IPS-15b (cell line): Measurements from ENCODE around the gene DIDO1.
A peak's percentile ranks its signal among the peaks of the same experiment; 100 is the strongest.

Experiments used
- H3K27me3 ChIP-seq: one replicate; pipeline ENCODE4 v1.6.1; 2013; ENCODE audit warnings: low read length; ENCODE audit not compliant: control insufficient read depth, insufficient read depth
- H3K36me3 ChIP-seq: one replicate; pipeline ENCODE4 v1.6.1; 2013; ENCODE audit warnings: low read length; ENCODE audit not compliant: control insufficient read depth, insufficient read depth
- H3K4me1 ChIP-seq: one replicate; pipeline ENCODE4 v1.6.1; 2013; ENCODE audit warnings: mild to moderate bottlenecking, low read length; ENCODE audit not compliant: control insufficient read depth, insufficient read depth
- H3K4me3 ChIP-seq: one replicate; pipeline ENCODE4 v1.5.1; 2013; ENCODE audit warnings: low read depth, low read length
- H3K9ac ChIP-seq: one replicate; pipeline ENCODE4 v1.6.1; 2013; ENCODE audit warnings: low read depth, mild to moderate bottlenecking, low read length
- H3K9me3 ChIP-seq: one replicate; pipeline ENCODE4 v1.6.1; 2013; ENCODE audit warnings: mild to moderate bottlenecking, low read length; ENCODE audit not compliant: control insufficient read depth, insufficient read depth

Gene DIDO1

DNA sequence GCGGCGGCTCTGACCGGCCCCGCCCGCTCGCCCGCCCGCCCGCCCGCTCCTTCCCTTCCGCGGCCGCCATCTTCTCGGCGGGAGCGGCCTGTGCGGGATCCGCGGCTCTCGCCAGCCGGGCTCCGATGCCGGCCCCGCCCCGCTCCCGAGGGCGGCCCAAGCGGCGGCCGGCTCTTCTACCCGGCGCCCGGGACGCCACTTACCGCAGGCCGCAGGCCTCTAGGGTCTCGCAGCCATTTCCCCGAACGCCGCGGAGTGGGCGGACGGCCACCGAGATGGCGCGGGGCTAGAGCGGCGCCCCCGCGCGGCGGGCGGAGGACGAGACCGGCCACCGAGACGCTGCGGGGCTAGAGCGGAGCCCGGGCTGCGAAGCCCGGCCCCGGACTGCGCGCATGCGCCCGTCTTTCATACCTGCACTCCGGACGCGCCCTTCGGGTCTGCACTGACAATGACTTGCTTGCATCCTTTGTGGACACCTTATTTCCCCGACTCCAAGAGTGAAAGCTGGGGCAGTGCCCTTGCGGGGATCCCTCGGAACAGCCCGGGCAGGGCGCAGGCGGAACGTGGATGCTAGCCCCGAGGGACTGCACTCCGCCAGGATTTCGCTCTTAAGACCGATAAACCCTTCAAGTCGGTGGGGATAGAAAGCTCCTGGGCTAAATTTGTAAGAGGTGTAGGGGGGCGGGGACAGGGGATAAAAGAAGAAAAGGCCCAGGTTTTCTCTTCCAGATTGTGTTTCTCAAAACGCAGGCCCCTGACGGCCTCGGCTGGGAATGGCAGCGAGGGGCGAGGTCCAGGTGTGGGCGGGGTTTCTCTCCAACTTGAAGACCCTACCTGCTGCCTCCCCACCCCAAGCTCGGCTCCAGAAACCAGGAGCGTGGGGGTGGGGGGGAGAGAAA lies at the start of gene DIDO1:
DIDO1 (minus strand) TSS at position 277 of the 899 bp plus-strand sequence.
- Histone ChIP-seq H3K9ac (peak within 1 kb of the TSS; percentile 92), H3K4me3 (peak within 1 kb of the TSS; percentile 88), H3K9me3 (no peaks in the 10 kb centered on the region), H3K27me3 (no peaks in the 10 kb centered on the region), H3K36me3 (no peaks in the 10 kb centered on the region), H3K4me1 (peaks cover 28% of the 10 kb centered on the region)

DNA sequence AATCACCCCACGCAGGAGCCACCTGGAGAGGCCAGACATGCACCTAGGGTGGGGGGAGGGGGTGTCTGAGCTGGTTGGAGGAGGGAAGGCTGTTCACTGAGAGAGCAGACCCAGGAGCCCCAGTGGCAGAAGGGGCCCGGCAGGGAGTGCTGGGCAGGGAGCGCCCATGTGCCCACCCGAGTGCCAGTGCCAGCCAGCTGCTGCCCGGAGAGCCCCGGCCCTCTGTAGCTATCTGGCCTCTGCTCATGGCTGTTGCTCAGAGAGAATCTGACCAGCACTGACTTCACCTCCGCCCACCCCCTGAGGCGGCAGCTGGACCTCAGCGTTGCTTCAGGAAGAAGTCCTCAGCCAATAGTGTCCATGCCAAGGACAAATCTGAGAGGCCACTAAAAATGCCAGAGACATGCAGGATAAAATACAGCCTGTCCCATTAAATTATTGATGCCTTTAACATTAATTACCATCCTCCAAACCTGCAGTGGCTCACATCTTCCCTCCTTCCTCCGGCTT lies 49.0 kb upstream of the DIDO1 start:
- no peaks in the 10 kb centered on the region for H3K9me3 ChIP-seq
- H3K27me3 ChIP-seq: peaks cover 11% of the 10 kb centered on the region
- no peak overlapping the region for H3K9ac ChIP-seq
- H3K4me3 ChIP-seq: no peak overlapping the region
- no peaks in the 10 kb centered on the region for H3K36me3 ChIP-seq
- peaks cover 2% of the 10 kb centered on the region for H3K4me1 ChIP-seq

DNA sequence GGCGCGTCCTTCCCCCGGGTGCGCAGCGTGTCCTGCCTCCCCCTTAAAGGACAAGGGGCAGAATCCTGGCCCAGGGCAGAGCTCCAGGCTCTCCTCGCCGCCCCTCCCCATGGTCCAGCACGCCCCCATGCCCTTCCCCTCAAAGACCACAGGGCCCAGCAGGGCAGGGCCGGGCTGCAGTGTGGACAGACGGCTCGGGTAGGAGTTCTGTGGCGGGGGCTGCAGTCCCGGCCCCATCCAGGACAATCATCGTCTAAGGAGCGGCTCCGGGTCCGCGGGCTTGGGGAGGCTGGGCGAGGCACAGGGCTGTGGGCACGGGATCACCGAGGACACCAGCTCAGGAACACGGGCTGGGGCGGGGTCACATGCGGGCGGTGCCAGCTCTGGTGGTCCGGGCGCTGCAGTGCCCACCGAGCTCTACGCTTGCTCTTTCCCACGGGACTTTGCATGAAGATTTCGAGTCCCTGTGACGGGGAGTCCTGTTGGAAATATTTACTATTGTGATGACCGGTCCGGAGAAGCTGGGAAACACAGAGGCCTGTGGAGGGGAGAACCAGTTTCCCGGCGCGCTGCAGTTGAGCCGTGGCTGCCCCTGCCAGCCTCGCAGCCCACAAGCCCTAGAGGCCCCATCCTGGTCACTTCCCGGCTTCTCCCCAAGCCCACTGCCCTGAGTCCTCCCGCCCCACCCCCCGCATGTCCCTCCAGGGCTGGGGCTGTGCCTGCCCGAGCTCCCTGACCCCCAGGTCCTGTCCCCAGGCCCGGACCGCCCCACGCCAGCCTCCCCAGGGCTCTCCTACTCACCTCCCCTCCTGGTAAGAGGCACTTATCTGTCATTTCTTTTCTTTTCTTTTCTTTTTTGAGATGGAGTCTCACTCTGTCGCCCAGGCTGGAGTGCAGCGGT lies 46.8 kb upstream of the DIDO1 start:
- Histone ChIP-seq H3K4me3 (peak overlapping the region; percentile 52), H3K27me3 (peaks cover 11% of the 10 kb centered on the region), H3K4me1 (peaks cover 2% of the 10 kb centered on the region), H3K36me3 (peaks cover under 1% of the 10 kb centered on the region), H3K9ac (no peak overlapping the region), H3K9me3 (no peaks in the 10 kb centered on the region)

DNA sequence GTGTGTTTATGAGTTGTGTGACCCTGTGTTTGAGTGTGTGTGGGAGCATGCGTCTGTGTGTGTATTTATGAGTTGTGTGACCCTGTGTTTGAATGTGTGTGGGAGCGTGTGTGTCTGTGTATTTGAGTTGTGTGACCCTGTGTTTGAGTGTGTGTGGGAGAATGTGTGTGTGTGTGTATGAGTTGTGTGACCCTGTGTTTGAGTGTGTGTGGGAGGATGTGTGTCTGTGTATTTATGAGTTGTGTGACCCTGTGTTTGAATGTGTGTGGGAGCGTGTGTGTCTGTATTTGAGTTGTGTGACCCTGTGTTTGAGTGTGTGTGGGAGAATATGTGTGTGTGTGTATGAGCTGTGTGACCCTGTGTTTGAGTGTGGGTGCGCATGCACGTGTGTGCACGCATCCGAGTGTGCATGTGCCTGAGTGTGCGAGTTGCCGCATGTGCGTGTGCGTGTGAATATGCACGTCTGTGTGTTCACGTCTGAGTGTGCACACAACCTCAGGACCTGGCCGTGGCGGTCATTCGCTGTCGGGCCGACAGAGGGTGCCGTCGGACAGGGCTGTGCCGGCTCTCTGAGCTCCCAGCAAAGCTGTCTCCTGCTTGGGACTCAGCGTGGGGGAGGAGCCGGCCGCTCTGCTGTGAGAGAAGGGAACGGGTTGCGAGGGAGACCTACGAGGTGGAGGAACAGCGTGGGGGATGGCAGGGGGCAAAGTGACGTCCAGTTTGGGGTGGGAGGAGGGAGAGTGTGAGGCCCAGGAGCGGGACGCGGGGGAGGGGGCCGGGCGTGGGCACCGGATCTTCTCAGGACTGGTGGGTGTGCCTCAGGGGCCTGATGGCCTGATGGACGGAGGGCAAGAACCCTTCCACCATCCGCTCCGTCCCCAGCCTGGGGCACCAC lies 45.9 kb upstream of the DIDO1 start:
- Histone ChIP-seq H3K4me1 (peaks cover 2% of the 10 kb centered on the region), H3K4me3 (peak overlapping the region; percentile 52), H3K36me3 (peaks cover 5% of the 10 kb centered on the region), H3K27me3 (peaks cover 11% of the 10 kb centered on the region), H3K9me3 (no peaks in the 10 kb centered on the region), H3K9ac (no peak overlapping the region)

DNA sequence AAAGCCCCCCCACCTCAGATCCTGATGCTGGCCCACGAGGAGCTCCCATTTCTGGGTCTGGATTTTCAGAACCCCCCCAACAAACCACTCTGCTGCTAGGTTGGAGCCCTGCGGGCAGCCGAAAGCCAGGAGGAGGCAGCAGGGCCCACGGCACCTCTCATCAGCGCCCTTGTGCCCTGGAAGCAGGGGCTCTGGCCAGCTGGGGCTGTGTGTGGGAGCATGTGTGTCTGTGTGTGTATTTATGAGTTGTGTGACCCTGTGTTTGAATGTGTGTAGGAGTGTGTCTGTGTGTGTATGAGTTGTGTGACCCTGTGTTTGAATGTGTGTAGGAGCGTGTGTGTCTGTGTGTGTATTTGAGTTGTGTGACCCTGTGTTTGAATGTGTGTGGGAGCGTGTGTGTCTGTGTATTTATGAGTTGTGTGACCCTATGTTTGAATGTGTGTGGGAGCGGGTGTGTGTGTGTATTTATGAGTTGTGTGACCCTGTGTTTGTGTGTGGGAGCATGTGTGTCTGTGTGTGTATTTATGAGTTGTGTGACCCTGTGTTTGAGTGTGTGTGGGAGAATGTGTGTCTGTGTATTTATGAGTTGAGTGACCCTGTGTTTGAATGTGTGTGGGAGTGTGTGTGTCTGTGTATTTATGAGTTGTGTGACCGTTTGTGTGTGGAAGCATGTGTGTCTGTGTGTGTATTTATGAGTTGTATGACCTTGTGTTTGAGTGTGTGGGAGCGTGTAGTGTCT lies 45.1 kb upstream of the DIDO1 start:
- Histone ChIP-seq H3K27me3 (peaks cover 11% of the 10 kb centered on the region), H3K4me3 (no peak overlapping the region), H3K9me3 (no peaks in the 10 kb centered on the region), H3K4me1 (peaks cover 2% of the 10 kb centered on the region), H3K9ac (no peak overlapping the region), H3K36me3 (peaks cover 5% of the 10 kb centered on the region)

DNA sequence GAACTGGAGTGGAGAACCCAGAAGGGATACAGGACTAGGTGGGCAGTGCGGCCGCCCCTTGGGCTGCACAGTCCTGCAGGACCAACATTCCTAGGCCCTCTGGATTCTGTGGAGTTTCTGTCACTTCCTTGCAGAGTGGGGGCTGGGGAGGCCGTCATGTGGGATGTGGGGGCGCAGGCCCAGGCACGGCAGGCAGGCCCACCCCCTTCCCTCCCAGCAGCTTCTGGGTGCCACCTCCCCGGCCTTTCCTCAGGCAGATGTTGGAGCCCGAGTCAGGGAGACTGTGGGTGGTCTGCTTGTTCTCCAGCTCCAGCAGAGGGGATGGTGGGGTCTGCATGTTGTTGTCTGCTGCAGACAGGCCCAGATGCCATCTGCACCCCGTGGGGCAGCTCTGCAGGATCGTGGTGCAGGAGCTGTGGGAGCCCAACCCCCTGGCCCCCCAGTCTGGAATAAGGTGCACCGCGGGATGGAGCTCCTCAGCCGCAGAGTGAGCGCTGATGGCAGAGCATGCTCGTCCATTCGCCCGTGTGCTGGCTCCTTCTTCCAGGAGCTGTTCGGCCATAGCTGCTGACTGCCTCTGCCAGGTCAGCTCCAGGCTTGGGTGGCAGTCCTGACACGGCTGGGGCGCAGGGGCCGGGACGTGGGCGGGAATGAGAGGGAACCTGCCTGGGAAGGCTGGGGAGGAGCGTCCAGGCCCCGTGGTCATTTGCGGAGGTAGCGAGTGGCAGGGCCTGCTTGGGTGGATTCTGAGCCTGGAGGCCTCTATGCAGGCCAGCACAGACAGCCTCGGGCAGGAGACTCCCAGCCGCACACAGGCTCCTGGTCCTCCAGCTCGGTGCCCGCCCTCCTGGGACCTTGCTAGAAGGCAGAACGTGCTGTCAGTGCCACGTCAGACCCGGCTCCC lies 44.3 kb upstream of the DIDO1 start:
- Histone ChIP-seq H3K9me3 (no peaks in the 10 kb centered on the region), H3K9ac (peak overlapping the region; percentile 37), H3K4me3 (no peak overlapping the region), H3K4me1 (peaks cover 2% of the 10 kb centered on the region), H3K27me3 (peaks cover 10% of the 10 kb centered on the region), H3K36me3 (peaks cover 7% of the 10 kb centered on the region)

DNA sequence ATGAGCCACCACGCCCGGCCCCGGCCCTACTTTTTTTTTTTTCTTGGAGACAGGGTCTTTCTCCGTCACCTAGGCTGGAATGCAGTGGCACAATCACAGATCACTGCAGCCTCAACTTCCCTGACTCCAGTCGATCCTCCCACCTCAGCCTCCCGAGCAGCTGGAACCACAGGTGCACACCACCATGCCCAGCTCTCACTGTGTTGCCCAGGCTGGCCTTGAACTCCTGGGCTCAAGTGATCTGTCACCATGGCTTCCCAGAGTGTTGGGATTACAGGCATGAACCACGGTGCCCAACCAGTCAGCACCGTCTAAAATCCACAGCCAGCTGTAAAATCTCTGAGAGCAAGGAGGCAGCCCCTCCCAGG lies 43.6 kb upstream of the DIDO1 start:
- H3K9me3 ChIP-seq: no peaks in the 10 kb centered on the region
- H3K36me3 ChIP-seq: peaks cover 11% of the 10 kb centered on the region
- H3K9ac ChIP-seq: no peak overlapping the region
- peaks cover 2% of the 10 kb centered on the region for H3K4me1 ChIP-seq
- H3K4me3 ChIP-seq: no peak overlapping the region
- peaks cover 8% of the 10 kb centered on the region for H3K27me3 ChIP-seq

DNA sequence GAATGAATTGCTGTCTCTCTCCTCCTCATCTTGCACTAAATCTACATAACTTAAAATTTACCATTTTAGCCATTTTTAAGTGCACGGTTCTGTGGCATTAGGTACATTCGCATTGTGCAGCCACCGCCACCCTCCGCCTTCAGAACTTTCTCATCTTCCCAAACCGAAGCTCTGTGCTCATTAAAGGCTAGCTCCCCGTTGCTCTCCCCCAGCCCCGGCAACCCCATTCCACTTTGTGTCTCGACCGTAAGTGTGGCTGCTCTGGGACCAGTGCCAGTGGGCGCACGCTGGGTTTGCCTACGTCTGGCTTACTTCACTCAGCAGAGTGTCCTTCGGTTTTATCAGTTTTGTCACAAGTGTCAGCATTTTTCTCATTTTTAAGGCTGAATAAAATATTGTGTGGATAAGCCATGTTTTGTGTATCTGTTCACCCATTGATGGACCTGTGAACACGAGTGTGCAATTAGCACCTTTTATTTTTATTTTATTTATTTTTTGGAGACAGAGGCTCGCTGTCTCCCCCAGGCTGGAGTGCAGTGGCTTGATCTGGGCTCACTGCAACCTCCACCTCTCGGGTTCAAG lies 43.0 kb upstream of the DIDO1 start:
- Histone ChIP-seq H3K9ac (no peak overlapping the region), H3K27me3 (peaks cover 8% of the 10 kb centered on the region), H3K9me3 (no peaks in the 10 kb centered on the region), H3K4me1 (no peaks in the 10 kb centered on the region), H3K4me3 (no peak overlapping the region), H3K36me3 (peaks cover 17% of the 10 kb centered on the region)

DNA sequence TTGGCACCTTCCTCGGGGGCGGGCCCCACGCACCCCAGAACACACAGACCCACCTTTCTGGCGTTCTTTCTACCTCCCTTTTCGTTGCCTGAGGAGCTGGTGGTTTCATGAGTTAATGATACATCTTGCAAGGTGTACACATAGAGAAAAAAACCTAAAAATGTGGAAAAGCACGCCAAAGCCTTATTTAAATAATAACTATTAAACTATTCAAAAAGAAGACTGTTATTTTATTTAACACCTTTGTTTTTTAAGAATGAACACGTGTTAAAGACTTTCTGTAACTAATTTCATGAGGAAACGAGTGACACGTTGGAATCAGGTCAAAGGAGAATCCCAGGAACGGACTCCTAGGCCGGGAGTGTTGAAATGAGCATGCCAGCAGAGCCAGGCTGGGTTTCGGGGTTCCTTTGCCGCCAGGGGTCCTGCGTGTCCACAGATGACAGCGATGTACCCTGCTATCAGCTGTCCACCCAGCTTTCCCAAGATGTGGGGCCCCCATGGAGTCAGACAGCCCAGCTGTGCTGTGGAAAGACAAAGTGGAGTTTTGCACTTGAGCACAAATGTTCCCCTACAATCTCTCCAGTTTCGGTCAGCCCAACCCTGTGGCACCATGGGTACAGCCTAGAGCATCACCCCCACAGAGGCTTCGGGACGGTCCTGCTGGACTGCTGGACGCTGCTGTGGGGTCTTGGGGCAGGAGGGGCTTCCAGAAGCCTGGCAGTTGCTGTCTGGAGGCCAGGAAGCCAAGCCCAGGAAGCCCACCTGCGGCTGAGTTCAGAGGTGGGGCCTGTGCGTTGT lies 42.3 kb upstream of the DIDO1 start:
- H3K4me1 ChIP-seq: no peaks in the 10 kb centered on the region
- peaks cover 18% of the 10 kb centered on the region for H3K36me3 ChIP-seq
- H3K4me3 ChIP-seq: no peak overlapping the region
- H3K9ac ChIP-seq: no peak overlapping the region
- H3K9me3 ChIP-seq: no peaks in the 10 kb centered on the region
- peaks cover 8% of the 10 kb centered on the region for H3K27me3 ChIP-seq
